ENCODE data around the gene SLCO4A1.

The SLCO4A1 gene

GRCh38 chr20:62690261-62690820 lies 48.0 kb downstream of the SLCO4A1 start:
- Histone ChIP-seq H3K4me2 (ENCODE audit: low read length) (no peak overlapping the region), H3K9me3 (ENCODE audit: control insufficient read depth, low read length) (no peaks in the 10 kb centered on the region), H3K27ac (no peak overlapping the region), H3K4me3 (ENCODE audit: low read depth, low read length) (no peak overlapping the region), H3K79me2 (no peaks in the 10 kb centered on the region), H3K9ac (no peak overlapping the region), H3K36me3 (ENCODE audit: control insufficient read depth, insufficient read depth, low read length) (no peaks in the 10 kb centered on the region), H3K27me3 (ENCODE audit: control insufficient read depth, insufficient read depth, low read length) (no peaks in the 10 kb centered on the region), H2AFZ (no peak overlapping the region), H3K4me1 (no peaks in the 10 kb centered on the region)
- TF ChIP-seq CTCF (IDR thresholded peaks at IDR 0.05) = no peak

- no peak for TF ChIP-seq CTCF (IDR thresholded peaks at IDR 0.05)
- no peaks in the 10 kb centered on the region for H3K79me2 ChIP-seq
- no peak overlapping the region for H3K4me3 ChIP-seq (ENCODE audit: low read depth, low read length)
- H3K4me1 ChIP-seq = no peaks in the 10 kb centered on the region
- no peaks in the 10 kb centered on the region for H3K36me3 ChIP-seq (ENCODE audit: control insufficient read depth, insufficient read depth, low read length)
- no peak overlapping the region for H3K9ac ChIP-seq
- H3K27me3 ChIP-seq (ENCODE audit: control insufficient read depth, insufficient read depth, low read length) = no peaks in the 10 kb centered on the region
- H3K9me3 ChIP-seq (ENCODE audit: control insufficient read depth, low read length) = no peaks in the 10 kb centered on the region
- no peak overlapping the region for H3K27ac ChIP-seq
- H2AFZ ChIP-seq = no peak overlapping the region
- no peak overlapping the region for H3K4me2 ChIP-seq (ENCODE audit: low read length)
Measured at GRCh38 chr20:62691487-62691886, 49.2 kb downstream of the SLCO4A1 start.

- H3K27ac ChIP-seq = no peak overlapping the region
- no peak overlapping the region for H3K4me3 ChIP-seq (ENCODE audit: low read depth, low read length)
- no peak for TF ChIP-seq CTCF (IDR thresholded peaks at IDR 0.05)
- H3K9ac ChIP-seq = no peak overlapping the region
- H2AFZ ChIP-seq = no peak overlapping the region
- no peaks in the 10 kb centered on the region for H3K9me3 ChIP-seq (ENCODE audit: control insufficient read depth, low read length)
- H3K36me3 ChIP-seq (ENCODE audit: control insufficient read depth, insufficient read depth, low read length) = no peaks in the 10 kb centered on the region
- no peaks in the 10 kb centered on the region for H3K4me1 ChIP-seq
- no peaks in the 10 kb centered on the region for H3K27me3 ChIP-seq (ENCODE audit: control insufficient read depth, insufficient read depth, low read length)
- no peak overlapping the region for H3K4me2 ChIP-seq (ENCODE audit: low read length)
- H3K79me2 ChIP-seq = no peaks in the 10 kb centered on the region
Measured at GRCh38 chr20:62692176-62692575, 49.9 kb downstream of the SLCO4A1 start.

DNA sequence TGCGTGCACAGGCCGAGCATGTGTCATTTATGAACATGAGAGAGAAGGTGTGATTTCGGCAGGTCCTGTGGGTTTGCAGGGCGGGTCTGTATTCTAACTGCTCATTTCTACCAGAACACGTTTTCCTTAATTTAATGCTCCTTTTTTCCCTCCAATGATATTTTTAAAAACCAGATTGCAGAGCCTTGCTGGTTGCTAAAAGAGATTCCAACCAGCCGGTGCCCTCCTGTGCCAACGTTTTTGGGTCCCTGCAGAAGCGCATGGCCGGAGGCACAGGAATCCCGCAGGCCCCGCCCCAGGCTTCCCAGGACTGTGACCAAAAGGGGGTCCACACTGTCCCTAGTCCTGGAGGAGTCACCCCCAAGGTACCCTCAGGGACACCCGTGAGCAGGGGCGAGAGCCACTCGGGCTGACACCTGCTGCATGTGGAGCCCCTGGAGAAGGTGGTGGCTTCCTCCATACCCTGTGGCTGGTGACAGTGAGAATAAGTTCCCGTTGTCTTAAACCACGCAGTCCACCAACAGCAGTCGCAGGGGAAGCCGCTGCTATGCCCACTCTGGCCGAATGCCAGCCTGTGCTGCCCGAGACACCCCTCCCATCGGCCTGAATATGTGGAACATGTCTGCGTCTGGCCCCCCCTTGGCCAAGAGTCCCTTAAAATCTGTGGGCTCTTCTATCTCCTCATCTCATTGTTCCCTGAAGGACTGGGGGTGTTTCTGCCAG lies 50.7 kb downstream of the SLCO4A1 start:
- no peaks in the 10 kb centered on the region for H3K36me3 ChIP-seq (ENCODE audit: control insufficient read depth, insufficient read depth, low read length)
- H3K27me3 ChIP-seq (ENCODE audit: control insufficient read depth, insufficient read depth, low read length) = no peaks in the 10 kb centered on the region
- no peak overlapping the region for H3K4me2 ChIP-seq (ENCODE audit: low read length)
- H3K4me3 ChIP-seq (ENCODE audit: low read depth, low read length) = no peak overlapping the region
- H3K9ac ChIP-seq = no peak overlapping the region
- TF ChIP-seq CTCF (IDR thresholded peaks at IDR 0.05) = no peak
- no peaks in the 10 kb centered on the region for H3K79me2 ChIP-seq
- H3K27ac ChIP-seq = no peak overlapping the region
- no peak overlapping the region for H2AFZ ChIP-seq
- H3K4me1 ChIP-seq = no peaks in the 10 kb centered on the region
- no peaks in the 10 kb centered on the region for H3K9me3 ChIP-seq (ENCODE audit: control insufficient read depth, low read length)

GRCh38 chr20:62693524-62693922 lies 51.2 kb downstream of the SLCO4A1 start:
- no peaks in the 10 kb centered on the region for H3K79me2 ChIP-seq
- H3K9ac ChIP-seq = no peak overlapping the region
- no peaks in the 10 kb centered on the region for H3K36me3 ChIP-seq (ENCODE audit: control insufficient read depth, insufficient read depth, low read length)
- H3K9me3 ChIP-seq (ENCODE audit: control insufficient read depth, low read length) = no peaks in the 10 kb centered on the region
- no peaks in the 10 kb centered on the region for H3K4me1 ChIP-seq
- H3K4me3 ChIP-seq (ENCODE audit: low read depth, low read length) = no peak overlapping the region
- no peak overlapping the region for H2AFZ ChIP-seq
- H3K27me3 ChIP-seq (ENCODE audit: control insufficient read depth, insufficient read depth, low read length) = no peaks in the 10 kb centered on the region
- H3K27ac ChIP-seq = no peak overlapping the region
- no peak overlapping the region for H3K4me2 ChIP-seq (ENCODE audit: low read length)
- TF ChIP-seq CTCF (IDR thresholded peaks at IDR 0.05) = no peak
